Measurements from ENCODE around the gene CRAT. TPM values are rescaled to one million over a fixed set of nuclear protein-coding genes. Genes with fewer than 3 reads are reported as not detected.

CRAT gene
- total RNA-seq, 2 experiments from 2014 or later = 1.8 to 6.5 TPM

GRCh38 chr9:129071526-129072126, 39.0 kb downstream of the CRAT start:
- Histone ChIP-seq H2AFZ (ENCODE audit: low read length) (no peak overlapping the region), H3K4me2 (ENCODE audit: low read length) (no peak overlapping the region), H3K9me3 (ENCODE audit: low read length) (no peaks in the 10 kb centered on the region), H4K20me1 (ENCODE audit: insufficient read depth, low read length) (no peaks in the 10 kb centered on the region), H3K4me3 (ENCODE audit: low read depth, low read length, poor library complexity, severe bottlenecking) (no peak overlapping the region), H3K27ac (ENCODE audit: low read depth, low read length, poor library complexity, severe bottlenecking) (no peak overlapping the region), H3K36me3 (ENCODE audit: insufficient read depth, low read length) (peaks cover 13% of the 10 kb centered on the region; the same call in 1 of the 2 replicates), H3K79me2 (ENCODE audit: insufficient read depth, low read depth, low read length) (no peaks in the 10 kb centered on the region), H3K4me1 (ENCODE audit: insufficient read depth, low read length, poor library complexity, severe bottlenecking) (no peaks in the 10 kb centered on the region), H3K9me2 (ENCODE audit: insufficient read depth, low read length) (no peaks in the 10 kb centered on the region)
- intact Hi-C loops (cut with micrococcal nuclease; ENCODE audit: unreplicated experiment) = no loop called here
- TSS peak; percentile 65 for BruUV-seq (replicated peaks)
- peak; percentile 8 for DNase-seq (ENCODE audit: low spot score)
- ChIA-PET CTCF (ENCODE audit: unreplicated experiment) (no interaction called here), POLR2A (no interaction called here)
- TF ChIP-seq CTCF (conservative IDR thresholded peaks at IDR 0.05; ENCODE audit: low read length) = no peak
- TF ChIP-seq EZH2phosphoT487 (IDR thresholded peaks at IDR 0.05; ENCODE audit: borderline replicate concordance, low read depth, low read length) = no peak

GRCh38 chr9:129070696-129071525, 39.7 kb downstream of the CRAT start:
- Histone ChIP-seq H3K9me2 (ENCODE audit: insufficient read depth, low read length) (no peaks in the 10 kb centered on the region), H3K4me3 (ENCODE audit: low read depth, low read length, poor library complexity, severe bottlenecking) (no peak overlapping the region), H3K9me3 (ENCODE audit: low read length) (no peaks in the 10 kb centered on the region), H3K4me2 (ENCODE audit: low read length) (no peak overlapping the region), H3K36me3 (ENCODE audit: insufficient read depth, low read length) (peaks cover 16% of the 10 kb centered on the region), H3K27ac (ENCODE audit: low read depth, low read length, poor library complexity, severe bottlenecking) (no peak overlapping the region), H4K20me1 (ENCODE audit: insufficient read depth, low read length) (no peaks in the 10 kb centered on the region), H2AFZ (ENCODE audit: low read length) (no peak overlapping the region), H3K4me1 (ENCODE audit: insufficient read depth, low read length, poor library complexity, severe bottlenecking) (no peaks in the 10 kb centered on the region), H3K79me2 (ENCODE audit: insufficient read depth, low read depth, low read length) (no peaks in the 10 kb centered on the region)
- DNase-seq (ENCODE audit: low spot score) = no peak
- ChIA-PET CTCF (ENCODE audit: unreplicated experiment) (no interaction called here), POLR2A (interaction anchor here (0.6 kb wide), 2 partner anchors 28 to 51 kb away, joined by 3 read pairs; no protein-coding TSS in a partner anchor)
- BruUV-seq (replicated peaks) = no TSS peak
- intact Hi-C loops (cut with micrococcal nuclease; ENCODE audit: unreplicated experiment) = no loop called here
- TF ChIP-seq EZH2phosphoT487 (IDR thresholded peaks at IDR 0.05; ENCODE audit: borderline replicate concordance, low read depth, low read length) (no peak), CTCF (conservative IDR thresholded peaks at IDR 0.05; ENCODE audit: low read length) (no peak)

Data from OCI-LY7 (cell line).